ENCODE data around the gene LRMDA. TPM values are rescaled to one million over a fixed set of nuclear protein-coding genes. Genes with fewer than 3 reads are reported as not detected.

The LRMDA gene
- total and polyA plus RNA-seq, 2 of the 13 experiments (the other 11 are each of a cell fraction or from before 2014, with no cell fraction given) = 13.4 to 22.0 TPM

GRCh38 chr10:75401569-75402485, 29.6 kb upstream of the LRMDA start, which contains the start of gene ZNF503:
TSS of gene ZNF503 (minus strand) at chr10:75401764. CDS start at chr10:75401419, 345 bp downstream.
- H3K4me1 ChIP-seq (ENCODE audit: insufficient read depth, low read length) = peaks cover 25% of the 10 kb centered on the region
- peaks cover 55% of the 10 kb centered on the region for H3K79me2 ChIP-seq (ENCODE audit: insufficient read depth, low read length)
- CTCF ChIA-PET (ENCODE audit: low intra/inter-chr PET ratio, low total read pairs) = interaction anchor here (1.3 kb wide), 1 partner anchor 509 kb away, joined by 3 read pairs; no protein-coding TSS in a partner anchor
- DNase-seq (ENCODE audit: low spot score) = peak; percentile 98
- in situ Hi-C loops (cut with HindIII; ENCODE audit: extremely low pct_ligation_motif_present, low pct_unique_long_range_greater_than_20kb) = loop anchor here (5.0 kb wide), 1 partner anchor 370 kb away; no protein-coding TSS in a partner anchor
- no TSS peak for BruUV-seq (replicated peaks)
- peak within 1 kb of the TSS; percentile 97 for H3K27ac ChIP-seq (ENCODE audit: extremely low read length, insufficient read depth, low read length)
- H4K20me1 ChIP-seq (ENCODE audit: insufficient read depth, low read length) = peaks cover 26% of the 10 kb centered on the region; the same call in 1 of the 2 replicates
- H3K4me2 ChIP-seq (ENCODE audit: low read depth, low read length) = peak within 1 kb of the TSS; percentile 99
- peak; percentile 81 for FAIRE-seq
- intact Hi-C loops (cut with micrococcal nuclease; ENCODE audit: unreplicated experiment) = loop anchor here (1.0 to 10.0 kb wide), 8 partner anchors 27 to 900 kb away; no protein-coding TSS in a partner anchor
- peak within 1 kb of the TSS; percentile 93 for H3K9ac ChIP-seq (ENCODE audit: insufficient read depth, low read depth, low read length)
- no peaks in the 10 kb centered on the region for H3K9me3 ChIP-seq (ENCODE audit: low read length)
- POLR2A ChIA-PET = interaction anchor here (0.7 to 8.4 kb wide), 46 partner anchors 8 to 901 kb away, joined by 3 to 219 read pairs (median 5); partner anchors contain the start of genes COMTD1 and LRMDA
- H3K27me3 ChIP-seq (ENCODE audit: control insufficient read depth in 1 of 2, insufficient read depth in 2 of 2, low read length in 2 of 2) = no peaks in the 10 kb centered on the region; a peak in 1 of 5 replicates
- H3K36me3 ChIP-seq (replicated peaks in 1 of 2; ENCODE audit: control insufficient read depth in 1 of 2, insufficient read depth in 2 of 2, low read length in 2 of 2) = peaks cover 5 to 21% of the 10 kb centered on the region in 2 experiments; a peak in 2 of 5 replicates
- ATAC-seq = peak; percentile 65
- peak within 1 kb of the TSS; percentile 100 for H3K4me3 ChIP-seq (replicated peaks in 1 of 3; ENCODE audit: insufficient read depth in 1 of 3, low read depth in 2 of 3, low read length in 3 of 3)
- under 1% methylated on average over 36 of the region's 88 CpGs for WGBS (ENCODE audit: low lambda C conversion rate)
- peak within 1 kb of the TSS; percentile 79 for H2AFZ ChIP-seq (ENCODE audit: low read length)
- TF ChIP-seq ZNF441 (CRISPR knock-in tag; IDR thresholded peaks at IDR 0.05; ENCODE audit: borderline replicate concordance) = peak; percentile 17; the same call in 1 of the 2 replicates
- TF ChIP-seq CBFB (CRISPR knock-in tag; IDR thresholded peaks at IDR 0.05) = 0 out of 2 replicates have a peak, but pooled peaks have one; percentile 15
- peak; percentile 78 for TF ChIP-seq NFYC (CRISPR knock-in tag; IDR thresholded peaks at IDR 0.05)
- TF ChIP-seq STAT6 (CRISPR knock-in tag; IDR thresholded peaks at IDR 0.05; ENCODE audit: borderline replicate concordance) = no peak
- peak; percentile 92 for TF ChIP-seq DR1 (CRISPR knock-in tag; IDR thresholded peaks at IDR 0.05)
- no peak for TF ChIP-seq LCORL (IDR thresholded peaks at IDR 0.05)
- peak; percentile 73 for TF ChIP-seq LCORL (CRISPR knock-in tag; IDR thresholded peaks at IDR 0.05)
- no peak for TF ChIP-seq MAFF (IDR thresholded peaks at IDR 0.05; ENCODE audit: low read depth, low read length)
- TF ChIP-seq ZNF512 (CRISPR knock-in tag; IDR thresholded peaks at IDR 0.05) = no peak
- TF ChIP-seq PRDM15 (CRISPR knock-in tag; IDR thresholded peaks at IDR 0.05) = peak; percentile 77

Data from HepG2 (cell line).